SK-N-MC (cell line): Measurements from ENCODE around the gene GABRG3.

Experiments used
- EZH2 ChIP-seq: fragments of 200-600 bp; sonication (generic); IDR thresholded peaks from one replicate; pipeline ENCODE4 v1.6.1; 2017; ENCODE audit warnings: antibody characterized with exemption
- FOXP2 ChIP-seq: optimal IDR thresholded peaks from 2 replicates; pipeline ENCODE3; 2011; ENCODE audit warnings: mild to moderate bottlenecking, moderate library complexity; ENCODE audit not compliant: insufficient read depth; ENCODE audit errors: extremely low read length, control extremely low read depth
- POLR2AphosphoS5 ChIP-seq: IDR thresholded peaks from 2 replicates; pipeline ENCODE4 v1.6.1; 2012; ENCODE audit warnings: mild to moderate bottlenecking, low read depth, low read length, borderline replicate concordance

GRCh38 chr15:27176785-27177406 lies 205.9 kb downstream of the GABRG3 start:
- TF ChIP-seq POLR2AphosphoS5 (no peak), EZH2 (no peak), FOXP2 (no peak)
